DOHH2 (cell line): ENCODE results near the gene UAP1L1.
A peak's percentile ranks its signal among the peaks of the same experiment; 100 is the strongest.

Source experiments
- H3F3A ChIP-seq: fragments of 200-600 bp; sonication (generic), shearing (Covaris generic); 2 replicates; pipeline ENCODE4 v1.6.0; 2016; ENCODE audit warnings: antibody characterized with exemption, mild to moderate bottlenecking; ENCODE audit not compliant: control insufficient read depth, insufficient read depth
- H3K27ac ChIP-seq: fragments of 200-600 bp; sonication (generic); 2 replicates; pipeline ENCODE4 v1.5.1; 2014; ENCODE audit warnings: low read depth, mild to moderate bottlenecking, low read length, moderate library complexity
- H3K27me3 ChIP-seq: fragments of 200-600 bp; sonication (generic); 2 replicates; pipeline ENCODE4 v1.6.1; 2014; ENCODE audit warnings: mild to moderate bottlenecking, low read length, mixed read lengths; ENCODE audit not compliant: control insufficient read depth
- H3K36me3 ChIP-seq: fragments of 200-600 bp; sonication (generic); 2 replicates; pipeline ENCODE4 v1.6.1; 2014; ENCODE audit warnings: mild to moderate bottlenecking, low read length, moderate library complexity, mixed read lengths; ENCODE audit not compliant: control insufficient read depth
- H3K4me1 ChIP-seq: fragments of 200-600 bp; sonication (generic); 2 replicates; pipeline ENCODE4 v1.6.1; 2014; ENCODE audit warnings: mild to moderate bottlenecking, low read length, mixed read lengths; ENCODE audit not compliant: control insufficient read depth
- H3K4me2 ChIP-seq: fragments of 200-600 bp; sonication (generic); 2 replicates; pipeline ENCODE4 v1.6.0; 2014; ENCODE audit warnings: mild to moderate bottlenecking, low read length, moderate library complexity
- H3K4me3 ChIP-seq: fragments of 200-600 bp; sonication (generic); 2 replicates; pipeline ENCODE4 v1.5.1; 2014; ENCODE audit warnings: mild to moderate bottlenecking, low read length, mixed read lengths
- H3K79me2 ChIP-seq: fragments of 200-600 bp; sonication (generic); 2 replicates; pipeline ENCODE4 v1.6.1; 2014; ENCODE audit warnings: mild to moderate bottlenecking, low read length, mixed read lengths; ENCODE audit not compliant: control insufficient read depth
- H3K9me2 ChIP-seq: fragments of 200-600 bp; sonication (generic); replicated peaks from 2 replicates; pipeline ENCODE4 v1.6.1; 2014; ENCODE audit warnings: mild to moderate bottlenecking, low read length, mixed read lengths; ENCODE audit not compliant: control insufficient read depth
- H3K9me3 ChIP-seq: fragments of 200-600 bp; sonication (generic); 2 replicates; pipeline ENCODE4 v1.6.1; 2014; ENCODE audit warnings: antibody characterized with exemption, low read length, mixed read lengths; ENCODE audit not compliant: control insufficient read depth, insufficient read depth
- H4K20me1 ChIP-seq: fragments of 200-600 bp; sonication (generic); 2 replicates; pipeline ENCODE4 v1.6.0; 2014; ENCODE audit warnings: low read depth, mild to moderate bottlenecking, antibody characterized with exemption, low read length, moderate library complexity; ENCODE audit not compliant: control insufficient read depth, insufficient read depth
- CTCF ChIP-seq: fragments of 200-600 bp; sonication (generic); IDR thresholded peaks from one replicate; pipeline ENCODE4 v1.5.1; 2014; ENCODE audit warnings: antibody characterized with exemption, mild to moderate bottlenecking, low read depth, low read length; ENCODE audit not compliant: poor library complexity, severe bottlenecking
- EZH2phosphoT487 ChIP-seq: fragments of 200-600 bp; sonication (generic); IDR thresholded peaks from 2 replicates; pipeline ENCODE4 v1.6.1; 2017; ENCODE audit warnings: borderline replicate concordance, mild to moderate bottlenecking, antibody characterized with exemption, low read length, moderate library complexity, mixed read lengths

Gene UAP1L1

DNA sequence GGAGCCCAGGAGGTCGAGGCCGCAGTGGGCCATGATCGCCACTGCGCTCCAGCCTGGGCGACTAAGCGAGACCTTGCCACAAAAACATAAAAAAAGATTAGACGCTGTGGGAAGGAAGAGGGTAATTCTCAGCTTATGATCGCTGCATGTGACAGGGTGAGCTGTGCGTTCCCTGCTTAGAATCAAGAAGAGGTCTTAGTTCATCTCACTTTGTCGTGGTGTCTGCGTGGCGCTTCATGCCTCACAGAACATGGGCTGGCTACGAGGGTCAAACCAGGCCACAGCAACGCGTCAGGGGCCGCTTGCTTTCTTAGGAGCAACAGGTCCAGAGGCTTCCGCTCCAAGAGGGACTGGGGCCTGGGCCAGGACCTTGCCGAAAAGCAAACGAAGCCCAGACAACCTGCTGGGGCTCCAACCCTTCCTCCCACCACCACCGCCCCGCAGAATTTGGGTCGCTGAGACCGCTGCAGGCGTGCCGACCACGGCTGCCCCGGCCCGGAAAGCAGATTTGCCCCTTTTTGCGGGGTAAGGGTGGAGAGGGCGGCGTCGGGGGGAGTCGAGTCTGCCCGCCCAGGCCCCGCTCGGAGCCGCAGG is 51.6 kb downstream of the UAP1L1 start:
- no peaks in the 10 kb centered on the region; the same call in 1 of the 2 replicates for H4K20me1 ChIP-seq
- H3K79me2 ChIP-seq: peaks cover 69% of the 10 kb centered on the region
- peaks cover 29% of the 10 kb centered on the region for H3K36me3 ChIP-seq
- H3K27ac ChIP-seq: peak overlapping the region; percentile 88
- no peaks in the 10 kb centered on the region for H3K9me2 ChIP-seq
- H3K27me3 ChIP-seq: no peaks in the 10 kb centered on the region
- H3K9me3 ChIP-seq: no peaks in the 10 kb centered on the region
- peak overlapping the region; percentile 93 for H3K4me2 ChIP-seq
- peaks cover 39% of the 10 kb centered on the region for H3K4me1 ChIP-seq
- H3F3A ChIP-seq: peaks cover 38% of the 10 kb centered on the region
- peak overlapping the region; percentile 90 for H3K4me3 ChIP-seq
- TF ChIP-seq EZH2phosphoT487 (no peak), CTCF (no peak)

- Histone ChIP-seq H4K20me1 (no peaks in the 10 kb centered on the region), H3K79me2 (peaks cover 62% of the 10 kb centered on the region), H3K27ac (peak overlapping the region; percentile 88)
Observed at GRCh38 chr9:137129456-137130175, 52.3 kb downstream of the UAP1L1 start.

DNA sequence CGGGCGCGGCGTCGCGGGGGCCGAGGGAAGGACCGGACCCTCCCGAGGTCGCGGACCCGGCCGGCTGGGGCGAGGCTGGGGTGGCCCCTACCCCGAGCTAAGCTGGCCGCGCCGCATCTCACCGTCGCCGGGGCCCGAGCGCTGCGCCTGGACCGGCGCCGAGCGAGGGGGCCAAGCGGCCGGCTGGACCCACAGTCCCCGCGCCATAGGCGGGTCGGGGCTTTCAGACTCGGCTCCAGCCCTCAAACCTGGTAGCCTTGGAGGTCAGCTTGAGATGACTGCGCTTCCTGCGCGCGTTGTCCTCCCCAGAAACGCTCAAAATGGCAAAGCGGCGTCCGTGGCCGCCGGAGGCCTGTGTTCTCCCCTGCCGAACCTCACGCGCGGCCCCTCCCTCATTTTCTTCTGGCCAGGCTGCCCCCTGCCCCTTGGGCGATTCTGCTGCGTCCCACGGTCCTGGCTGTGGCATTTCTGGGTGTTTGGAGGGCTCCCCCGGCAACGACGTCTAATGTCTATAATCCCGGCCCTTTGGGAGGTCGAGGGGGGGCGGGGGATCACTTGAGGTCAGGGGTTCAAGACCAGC is 52.9 kb downstream of the UAP1L1 start:
- H3F3A ChIP-seq: peaks cover 33% of the 10 kb centered on the region
- no peaks in the 10 kb centered on the region for H4K20me1 ChIP-seq
- H3K9me3 ChIP-seq: no peaks in the 10 kb centered on the region
- TF ChIP-seq EZH2phosphoT487 (no peak), CTCF (no peak)
- H3K36me3 ChIP-seq: peaks cover 25% of the 10 kb centered on the region
- peaks cover 57% of the 10 kb centered on the region for H3K79me2 ChIP-seq
- H3K27me3 ChIP-seq: no peaks in the 10 kb centered on the region
- H3K27ac ChIP-seq: peak overlapping the region; percentile 88
- H3K4me3 ChIP-seq: peak overlapping the region; percentile 90
- peaks cover 31% of the 10 kb centered on the region for H3K4me1 ChIP-seq
- H3K4me2 ChIP-seq: peak overlapping the region; percentile 93
- no peaks in the 10 kb centered on the region for H3K9me2 ChIP-seq

More at GRCh38 chr9:137129456-137130175, 52.3 kb downstream of the UAP1L1 start:
- H3F3A ChIP-seq: peaks cover 33% of the 10 kb centered on the region
- H3K4me2 ChIP-seq: peak overlapping the region; percentile 93
- peaks cover 25% of the 10 kb centered on the region for H3K36me3 ChIP-seq
- peak overlapping the region; percentile 90 for H3K4me3 ChIP-seq
- H3K9me2 ChIP-seq: no peaks in the 10 kb centered on the region
- TF ChIP-seq CTCF: no peak
- no peak for TF ChIP-seq EZH2phosphoT487
- no peaks in the 10 kb centered on the region for H3K9me3 ChIP-seq
- no peaks in the 10 kb centered on the region for H3K27me3 ChIP-seq
- H3K4me1 ChIP-seq: peaks cover 32% of the 10 kb centered on the region
